Brain microvascular endothelial cell (primary cell): Measurements from ENCODE around the gene ATXN7L3B.

Experiments used
- DNase-seq: peaks from one replicate; pipeline ENCODE4 v3.0.0-alpha.2; 2020
- H3K27ac ChIP-seq: fragments of 250-450 bp; sonication (Bioruptor Pico); 2 replicates; pipeline ENCODE4 v1.5.1; 2020; ENCODE audit warnings: mild to moderate bottlenecking, moderate library complexity
- H3K27me3 ChIP-seq: fragments of 250-450 bp; sonication (Bioruptor Pico); replicated peaks from 2 replicates; pipeline ENCODE4 v1.5.1; 2020; ENCODE audit warnings: mild to moderate bottlenecking
- H3K36me3 ChIP-seq: fragments of 250-450 bp; sonication (Bioruptor Pico); replicated peaks from 2 replicates; pipeline ENCODE4 v1.5.1; 2020; ENCODE audit warnings: mild to moderate bottlenecking
- H3K4me3 ChIP-seq: 2 replicates; pipeline ENCODE4 v1.5.1; 2011; ENCODE audit warnings: low read depth, mild to moderate bottlenecking, control low read depth, low read length, moderate library complexity
- CTCF ChIP-seq: IDR thresholded peaks from 2 replicates; pipeline ENCODE4 v1.5.1; 2011; ENCODE audit warnings: low read depth, mild to moderate bottlenecking, moderate library complexity, low read length, control low read depth, inconsistent platforms; ENCODE audit errors: missing control alignments
- in situ Hi-C: cut with HindIII; loops from 2 replicates; pipeline ENCODE4 v1.10.0; 2017; ENCODE audit warnings: low sequenced_read_pairs, low pct_ligation_motif_present

Gene ATXN7L3B

DNA sequence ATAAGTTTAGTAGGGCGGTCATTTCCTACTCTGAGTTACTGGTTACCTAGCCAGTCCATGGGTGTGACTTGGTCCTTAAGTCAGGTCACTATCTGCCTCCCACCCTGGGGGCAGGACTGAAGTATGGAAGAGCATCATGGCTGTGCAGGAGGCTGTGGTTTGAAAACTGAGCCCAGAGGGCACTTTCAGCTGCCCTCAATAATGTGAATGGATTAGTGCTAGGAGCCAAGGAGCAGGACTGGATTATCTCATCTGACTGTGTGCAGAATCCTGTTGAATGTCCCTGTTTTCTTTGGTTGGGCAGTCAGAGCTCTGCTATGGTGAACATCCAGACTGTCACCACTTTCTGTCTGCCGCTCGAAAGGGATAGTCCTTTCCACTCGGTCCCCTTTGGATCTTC, 1.6 kb downstream of the ATXN7L3B start:
- Histone ChIP-seq H3K36me3 (peaks cover 8% of the 10 kb centered on the region), H3K27ac (peak overlapping the region; percentile 94), H3K4me3 (peak overlapping the region; percentile 90), H3K27me3 (no peaks in the 10 kb centered on the region)
- in situ Hi-C loops = no loop called here
- no peak for TF ChIP-seq CTCF
- no peak for DNase-seq

- Histone ChIP-seq H3K4me3 (peak overlapping the region; percentile 90), H3K27me3 (no peaks in the 10 kb centered on the region), H3K36me3 (peaks cover 8% of the 10 kb centered on the region), H3K27ac (no peak overlapping the region)
- in situ Hi-C loops = no loop called here
- no peak for TF ChIP-seq CTCF
- DNase-seq = no peak
These were observed 2.3 kb downstream of the ATXN7L3B start for GRCh38 chr12:74539765-74540526.

- Histone ChIP-seq H3K27ac (no peak overlapping the region), H3K4me3 (no peak overlapping the region), H3K36me3 (peaks cover 8% of the 10 kb centered on the region), H3K27me3 (no peaks in the 10 kb centered on the region)
- DNase-seq = no peak
- in situ Hi-C loops = no loop called here
- no peak for TF ChIP-seq CTCF
These were observed 3.4 kb downstream of the ATXN7L3B start for GRCh38 chr12:74541074-74541473.

DNA sequence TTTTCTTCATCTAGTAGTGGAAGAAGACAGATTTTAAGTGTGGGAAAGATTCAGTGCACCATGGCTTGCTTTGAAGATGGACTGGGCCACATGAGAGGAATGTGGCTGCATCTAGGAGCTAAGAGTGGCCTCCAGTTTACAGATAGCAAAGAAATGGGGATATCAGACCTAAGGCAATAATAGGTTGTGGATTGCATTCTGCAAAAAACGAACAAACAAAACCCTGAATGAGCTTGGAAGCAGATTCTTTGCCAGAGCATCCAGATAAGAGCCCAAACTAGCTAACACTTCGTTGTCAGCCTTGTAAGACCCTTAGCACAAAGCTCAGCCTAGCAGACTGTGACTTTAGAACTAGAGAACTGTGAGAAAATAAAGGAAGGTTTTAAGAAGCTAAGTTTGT, 9.6 kb downstream of the ATXN7L3B start:
- no peak for DNase-seq
- Histone ChIP-seq H3K4me3 (no peak overlapping the region), H3K27ac (no peak overlapping the region), H3K36me3 (no peaks in the 10 kb centered on the region), H3K27me3 (no peaks in the 10 kb centered on the region)
- in situ Hi-C loops = no loop called here
- TF ChIP-seq CTCF = no peak

DNA sequence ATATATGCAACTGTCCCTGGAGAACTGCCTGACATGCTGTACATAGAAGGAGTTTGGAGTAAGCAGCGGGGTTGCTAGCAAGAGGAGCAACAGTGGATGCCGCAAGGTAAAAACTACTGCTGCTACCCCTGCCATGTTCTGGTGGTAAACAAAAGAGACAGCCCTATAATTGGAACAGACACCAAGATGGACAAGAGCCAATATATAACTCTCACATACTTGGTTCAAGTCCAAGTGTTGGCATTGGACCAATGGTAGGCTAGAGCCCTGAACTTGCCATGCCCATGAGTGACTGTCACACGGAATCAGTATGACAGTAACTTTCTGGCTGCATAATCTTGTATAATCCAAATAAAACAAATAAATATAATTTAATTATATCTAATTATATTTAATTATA, 13.7 kb downstream of the ATXN7L3B start:
- no peaks in the 10 kb centered on the region for H3K36me3 ChIP-seq
- H3K4me3 ChIP-seq = no peak overlapping the region
- H3K27me3 ChIP-seq = no peaks in the 10 kb centered on the region
- TF ChIP-seq CTCF = no peak
- no peak for DNase-seq
- in situ Hi-C loops = no loop called here
- no peak overlapping the region for H3K27ac ChIP-seq

- Histone ChIP-seq H3K27ac (no peak overlapping the region), H3K27me3 (no peaks in the 10 kb centered on the region), H3K36me3 (no peaks in the 10 kb centered on the region), H3K4me3 (no peak overlapping the region)
- no peak for DNase-seq
- in situ Hi-C loops = no loop called here
- peak; percentile 31 for TF ChIP-seq CTCF
These were observed 14.6 kb downstream of the ATXN7L3B start for GRCh38 chr12:74552201-74552600.
